Colonic mucosa (tissue), 4 donors: ENCODE data around the gene SH3GL2. TPM values are rescaled to one million over a fixed set of nuclear protein-coding genes. Genes with fewer than 3 reads are reported as not detected.

ENCODE experiments used
- DNase-seq: peaks from one replicate; pipeline ENCODE4 v3.0.0-alpha.2; 2020
- H3K27ac ChIP-seq: fragments of 200-600 bp; one replicate; pipeline ENCODE4 v1.8.0; 2021
- H3K27me3 ChIP-seq: fragments of 200-600 bp; one replicate; pipeline ENCODE4 v1.8.0; 2021
- H3K36me3 ChIP-seq: fragments of 200-600 bp; one replicate; pipeline ENCODE4 v1.8.0; 2021
- H3K4me1 ChIP-seq: fragments of 200-600 bp; one replicate; pipeline ENCODE4 v1.8.0; 2021; ENCODE audit warnings: mild to moderate bottlenecking
- H3K4me3 ChIP-seq: fragments of 200-600 bp; one replicate; pipeline ENCODE4 v1.8.0; 2021
- H3K9ac ChIP-seq, 2 donors: one replicate each; pipeline ENCODE4 v1.7.0; 2013; ENCODE audit warnings: control low read depth in 2 of 2, low read depth in 2 of 2, low read length in 2 of 2
- H3K9me3 ChIP-seq: fragments of 200-600 bp; one replicate; pipeline ENCODE4 v1.8.0; 2021
- intact Hi-C: fragments of 100-400 bp; cut with DNase I; formaldehyde crosslinking; loops from one replicate; pipeline ENCODE4 v1.14.1; 2022
- total RNA-seq, 2 donors: library from RNA; stranded (reverse); fragmentation: NEBNext Ultra II Directional in 1 of 2; extraction: Animal tissue kit (Norgen Biotek cat#: 25700) in 1 of 2; gene quantifications; one replicate each; pipeline ENCODE4 v1.2.1, GENCODE V29; 2021
- TF ChIP-seq, protein P1 (sequence below): fragments of 200-600 bp; IDR thresholded peaks from one replicate; pipeline ENCODE4 v1.8.0; 2022; ENCODE audit warnings: antibody characterized with exemption, mild to moderate bottlenecking
- donor health status: healthy.
- donor health status: DM: no; HTN: no; CAD: no.
- donor health status: DM: no; HTN: no; CAD: no.

Gene SH3GL2
- total RNA-seq, 2 donors from 2014 or later = 1.1 TPM

- no peaks in the 10 kb centered on the region for H3K9me3 ChIP-seq
- H3K4me3 ChIP-seq = no peak overlapping the region
- intact Hi-C loops = no loop called here
- no peaks in the 10 kb centered on the region for H3K27me3 ChIP-seq
- TF ChIP-seq, protein P1, sequence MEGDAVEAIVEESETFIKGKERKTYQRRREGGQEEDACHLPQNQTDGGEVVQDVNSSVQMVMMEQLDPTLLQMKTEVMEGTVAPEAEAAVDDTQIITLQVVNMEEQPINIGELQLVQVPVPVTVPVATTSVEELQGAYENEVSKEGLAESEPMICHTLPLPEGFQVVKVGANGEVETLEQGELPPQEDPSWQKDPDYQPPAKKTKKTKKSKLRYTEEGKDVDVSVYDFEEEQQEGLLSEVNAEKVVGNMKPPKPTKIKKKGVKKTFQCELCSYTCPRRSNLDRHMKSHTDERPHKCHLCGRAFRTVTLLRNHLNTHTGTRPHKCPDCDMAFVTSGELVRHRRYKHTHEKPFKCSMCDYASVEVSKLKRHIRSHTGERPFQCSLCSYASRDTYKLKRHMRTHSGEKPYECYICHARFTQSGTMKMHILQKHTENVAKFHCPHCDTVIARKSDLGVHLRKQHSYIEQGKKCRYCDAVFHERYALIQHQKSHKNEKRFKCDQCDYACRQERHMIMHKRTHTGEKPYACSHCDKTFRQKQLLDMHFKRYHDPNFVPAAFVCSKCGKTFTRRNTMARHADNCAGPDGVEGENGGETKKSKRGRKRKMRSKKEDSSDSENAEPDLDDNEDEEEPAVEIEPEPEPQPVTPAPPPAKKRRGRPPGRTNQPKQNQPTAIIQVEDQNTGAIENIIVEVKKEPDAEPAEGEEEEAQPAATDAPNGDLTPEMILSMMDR = no peak
- no peak overlapping the region for H3K9ac ChIP-seq
- no peak overlapping the region for H3K27ac ChIP-seq
- no peak for DNase-seq
- H3K4me1 ChIP-seq = no peaks in the 10 kb centered on the region
- no peaks in the 10 kb centered on the region for H3K36me3 ChIP-seq
These were observed 86.6 kb downstream of the SH3GL2 start for GRCh38 chr9:17665450-17665849.

DNA sequence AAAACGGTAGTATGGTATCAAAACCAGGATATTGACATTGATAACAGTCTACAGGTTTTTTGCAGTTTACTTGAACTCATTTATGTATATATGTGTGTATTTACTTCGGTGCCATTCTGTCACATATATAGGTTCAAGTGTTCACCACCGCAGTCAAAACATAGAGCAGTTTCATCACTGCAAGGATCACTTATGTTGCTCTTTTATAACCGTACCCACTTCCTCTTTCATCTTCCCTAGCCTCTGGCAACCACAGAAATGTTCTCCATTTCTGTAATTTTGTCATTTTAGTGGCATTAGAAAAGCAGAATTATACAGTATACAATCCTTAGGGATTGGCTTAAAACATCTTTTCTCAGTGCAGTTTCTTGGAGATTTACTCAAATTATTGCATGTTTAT, 90.3 kb downstream of the SH3GL2 start:
- intact Hi-C loops = no loop called here
- no peak for DNase-seq
- no peaks in the 10 kb centered on the region for H3K27me3 ChIP-seq
- no peak overlapping the region for H3K9ac ChIP-seq
- H3K4me3 ChIP-seq = no peak overlapping the region
- no peaks in the 10 kb centered on the region for H3K9me3 ChIP-seq
- TF ChIP-seq, protein P1 = no peak
- no peaks in the 10 kb centered on the region for H3K36me3 ChIP-seq
- no peak overlapping the region for H3K27ac ChIP-seq
- H3K4me1 ChIP-seq = no peaks in the 10 kb centered on the region

DNA sequence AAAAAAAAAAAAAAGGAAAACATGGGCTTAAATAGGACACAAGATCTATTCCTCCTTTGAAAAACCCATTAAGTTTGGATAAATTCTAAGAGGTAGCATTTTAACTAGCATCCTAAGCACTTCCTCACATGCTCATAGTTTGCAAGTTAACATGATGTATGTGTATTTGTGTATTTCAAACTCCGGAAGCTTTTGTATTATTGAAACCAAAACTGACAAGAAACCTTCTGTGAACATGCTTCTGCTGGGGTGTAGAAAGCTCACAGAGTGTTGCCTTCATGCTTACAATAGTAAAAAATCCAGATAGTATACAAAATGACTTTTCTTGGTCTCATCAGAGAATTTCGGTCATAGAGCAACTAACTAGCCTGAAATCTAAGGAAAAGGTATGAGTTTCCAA, 103.8 kb downstream of the SH3GL2 start:
- TF ChIP-seq, protein P1 = no peak
- Histone ChIP-seq H3K9me3 (no peaks in the 10 kb centered on the region), H3K36me3 (no peaks in the 10 kb centered on the region), H3K4me1 (no peaks in the 10 kb centered on the region), H3K9ac (no peak overlapping the region), H3K27ac (no peak overlapping the region), H3K27me3 (no peaks in the 10 kb centered on the region), H3K4me3 (no peak overlapping the region)
- intact Hi-C loops = no loop called here
- DNase-seq = no peak

- intact Hi-C loops = no loop called here
- H3K4me3 ChIP-seq = no peak overlapping the region
These were observed 110.0 kb downstream of the SH3GL2 start for GRCh38 chr9:17688834-17689233.

GRCh38 chr9:17694336-17694735, 115.5 kb downstream of the SH3GL2 start:
- no peak for DNase-seq
- TF ChIP-seq, protein P1 = no peak
- Histone ChIP-seq H3K27me3 (no peaks in the 10 kb centered on the region), H3K4me1 (no peaks in the 10 kb centered on the region), H3K4me3 (no peak overlapping the region), H3K36me3 (no peaks in the 10 kb centered on the region), H3K27ac (no peak overlapping the region), H3K9ac (no peak overlapping the region), H3K9me3 (no peaks in the 10 kb centered on the region)
- intact Hi-C loops = no loop called here

More at GRCh38 chr9:17688834-17689233, 110.0 kb downstream of the SH3GL2 start:
- H3K9ac ChIP-seq = no peak overlapping the region
- no peak for DNase-seq
- H3K4me1 ChIP-seq = no peaks in the 10 kb centered on the region
- H3K27me3 ChIP-seq = no peaks in the 10 kb centered on the region
- TF ChIP-seq, protein P1 = no peak
- H3K27ac ChIP-seq = no peak overlapping the region
- H3K9me3 ChIP-seq = no peaks in the 10 kb centered on the region
- no peaks in the 10 kb centered on the region for H3K36me3 ChIP-seq

DNA sequence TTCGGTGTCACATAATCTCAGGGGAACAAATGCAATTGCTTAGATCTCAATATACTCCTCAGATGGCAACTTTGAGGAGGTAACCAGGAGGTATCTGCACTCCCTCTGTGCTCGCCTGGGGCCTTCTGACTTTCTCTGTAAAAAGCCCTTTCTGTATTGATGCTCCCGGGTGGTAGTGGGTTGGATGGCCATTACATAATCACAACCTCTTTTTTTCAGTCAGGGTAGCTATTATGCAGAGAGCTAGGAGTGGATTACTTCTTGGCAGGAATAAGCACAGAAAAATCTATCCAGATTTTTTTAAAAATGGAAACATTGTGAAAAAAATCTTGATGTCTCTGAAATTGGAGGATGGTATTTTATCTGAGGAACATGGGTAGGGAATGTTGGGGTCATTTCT, 116.6 kb downstream of the SH3GL2 start:
- H3K9ac ChIP-seq = no peak overlapping the region
- H3K36me3 ChIP-seq = no peaks in the 10 kb centered on the region
- H3K9me3 ChIP-seq = no peaks in the 10 kb centered on the region
- H3K27ac ChIP-seq = no peak overlapping the region
- TF ChIP-seq, protein P1 = no peak
- no peak overlapping the region for H3K4me3 ChIP-seq
- no peak for DNase-seq
- no peaks in the 10 kb centered on the region for H3K27me3 ChIP-seq
- intact Hi-C loops = no loop called here
- H3K4me1 ChIP-seq = no peaks in the 10 kb centered on the region
